IMR-90 (cell line): ENCODE data around the gene PHEX. TPM values are rescaled to one million over a fixed set of nuclear protein-coding genes. Genes with fewer than 3 reads are reported as not detected.

ENCODE experiments used
- ATAC-seq: fragments of 200-7000 bp; cut with Tn5 transposase; 2 replicates; pipeline ENCODE4 v1.9.1; 2020; ENCODE audit warnings: low read depth, mild to moderate bottlenecking, moderate library complexity
- BruUV-seq: library from RNA; stranded (reverse); fragments of 400-500 nt; replicated peaks from 2 replicates; lab custom pipeline; 2021; lab: Mats Ljungman, UMichigan
- CTCF ChIA-PET: fragments of 300-600 bp; formaldehyde crosslinking; extraction: SDS; loops from one replicate; lab custom pipeline; 2021; ENCODE audit warnings: antibody characterized with exemption; lab: Yijun Ruan, JAX
- POLR2A ChIA-PET: fragments of 300-600 bp; sonication (Branson Sonifier 250); formaldehyde crosslinking; loops from one replicate; lab custom pipeline; 2022; ENCODE audit warnings: antibody characterized with exemption; ENCODE audit not compliant: unreplicated experiment; lab: Charles Lee
- DNase-seq: peaks from one replicate; pipeline ENCODE4 v3.0.0; 2013
- H2AFZ ChIP-seq: replicated peaks from 2 replicates; pipeline ENCODE3; 2013; ENCODE audit warnings: low read length, mild to moderate bottlenecking; ENCODE audit not compliant: poor library complexity
- H2AK5ac ChIP-seq: 2 replicates; pipeline ENCODE4 v1.6.1; 2013; ENCODE audit warnings: low read depth, low read length, inconsistent platforms
- H2AK9ac ChIP-seq: replicated peaks from 2 replicates; pipeline ENCODE3; 2013; ENCODE audit warnings: mild to moderate bottlenecking, low read depth, low read length, moderate library complexity; ENCODE audit not compliant: poor library complexity
- H2BK120ac ChIP-seq: 2 replicates; pipeline ENCODE4 v1.6.1; 2013; ENCODE audit warnings: low read depth, low read length, inconsistent platforms
- H2BK15ac ChIP-seq: 3 replicates; pipeline ENCODE4 v1.6.1; 2013; ENCODE audit warnings: low read depth, low read length, inconsistent platforms
- H2BK20ac ChIP-seq: 2 replicates; pipeline ENCODE4 v1.6.1; 2013; ENCODE audit warnings: low read depth, mild to moderate bottlenecking, inconsistent platforms, low read length, moderate library complexity
- H2BK5ac ChIP-seq: 2 replicates; pipeline ENCODE4 v1.6.1; 2013; ENCODE audit warnings: mild to moderate bottlenecking, low read depth, low read length, inconsistent platforms; ENCODE audit not compliant: poor library complexity, severe bottlenecking
- H3K14ac ChIP-seq: replicated peaks from 2 replicates; pipeline ENCODE4 v1.6.1; 2013; ENCODE audit warnings: low read depth, low read length, inconsistent platforms
- H3K18ac ChIP-seq: 2 replicates; pipeline ENCODE4 v1.6.1; 2013; ENCODE audit warnings: low read depth, low read length, control low read depth
- H3K23ac ChIP-seq: 2 replicates; pipeline ENCODE4 v1.6.1; 2013; ENCODE audit warnings: low read depth, low read length, inconsistent platforms
- H3K27ac ChIP-seq: 2 replicates; pipeline ENCODE4 v1.5.1; 2013; ENCODE audit warnings: mild to moderate bottlenecking, control low read depth, low read length; ENCODE audit not compliant: insufficient read depth
- H3K27me3 ChIP-seq: 2 replicates; pipeline ENCODE4 v1.6.1; 2013; ENCODE audit warnings: low read length; ENCODE audit not compliant: control insufficient read depth, insufficient read depth
- H3K36me3 ChIP-seq: 2 replicates; pipeline ENCODE4 v1.6.1; 2013; ENCODE audit warnings: low read length, mixed read lengths; ENCODE audit not compliant: control insufficient read depth, insufficient read depth
- H3K4ac ChIP-seq: 2 replicates; pipeline ENCODE4 v1.6.1; 2013; ENCODE audit warnings: low read depth, low read length, inconsistent platforms
- H3K4me1 ChIP-seq: 2 replicates; pipeline ENCODE4 v1.6.1; 2013; ENCODE audit warnings: low read length, mixed read lengths; ENCODE audit not compliant: control insufficient read depth, insufficient read depth
- H3K4me2 ChIP-seq: 2 replicates; pipeline ENCODE4 v1.6.1; 2013; ENCODE audit warnings: low read depth, mild to moderate bottlenecking, control low read depth, low read length, moderate library complexity
- H3K4me3 ChIP-seq: 2 replicates; pipeline ENCODE4 v1.5.1; 2013; ENCODE audit warnings: low read depth, mild to moderate bottlenecking, control low read depth, low read length, moderate library complexity; ENCODE audit not compliant: insufficient read depth
- H3K56ac ChIP-seq: 2 replicates; pipeline ENCODE4 v1.6.1; 2013; ENCODE audit warnings: low read length, inconsistent platforms; ENCODE audit not compliant: insufficient read depth; ENCODE audit errors: extremely low read depth
- H3K79me1 ChIP-seq, 2 experiments: 2 replicates each; pipeline ENCODE4 v1.6.1; 2013; ENCODE audit warnings: low read length in 2 of 2, inconsistent platforms in 1 of 2, low read depth in 1 of 2
- H3K9ac ChIP-seq: 2 replicates; pipeline ENCODE4 v1.6.1; 2013; ENCODE audit warnings: low read depth, low read length, control low read depth
- H3K9me1 ChIP-seq: 2 replicates; pipeline ENCODE4 v1.6.1; 2013; ENCODE audit warnings: low read length, inconsistent platforms; ENCODE audit not compliant: insufficient read depth
- H3K9me3 ChIP-seq: 2 replicates; pipeline ENCODE4 v1.6.1; 2013; ENCODE audit warnings: low read length; ENCODE audit not compliant: control insufficient read depth, insufficient read depth
- H4K20me1 ChIP-seq: 2 replicates; pipeline ENCODE4 v1.6.1; 2013; ENCODE audit warnings: low read length, inconsistent platforms; ENCODE audit not compliant: insufficient read depth
- H4K5ac ChIP-seq: 2 replicates; pipeline ENCODE4 v1.6.1; 2013; ENCODE audit warnings: mild to moderate bottlenecking, low read depth, low read length, control low read depth
- H4K8ac ChIP-seq, 2 experiments: 2 replicates each; pipeline ENCODE4 v1.6.1; 2013; ENCODE audit warnings: low read depth in 2 of 2, low read length in 2 of 2, control low read depth in 1 of 2, inconsistent platforms in 1 of 2
- H4K91ac ChIP-seq: 2 replicates; pipeline ENCODE4 v1.6.1; 2013; ENCODE audit warnings: low read depth, low read length, inconsistent platforms; ENCODE audit not compliant: insufficient read depth
- BHLHE40 ChIP-seq: fragments of 150-350 bp; IDR thresholded peaks from 2 replicates; pipeline ENCODE4 v1.6.1; 2016; ENCODE audit warnings: mild to moderate bottlenecking, low read depth, low read length
- CEBPB ChIP-seq: IDR thresholded peaks from 2 replicates; pipeline ENCODE4 v1.6.1; 2012; ENCODE audit warnings: low read depth, low read length, improper control_type of control experiment
- CHD1 ChIP-seq: IDR thresholded peaks from 2 replicates; pipeline ENCODE4 v1.6.1; 2012; ENCODE audit warnings: low read depth, low read length, improper control_type of control experiment
- CTCF ChIP-seq: conservative IDR thresholded peaks from 2 replicates; pipeline ENCODE4 v1.5.1; 2012; ENCODE audit warnings: mild to moderate bottlenecking, low read depth, low read length, improper control_type of control experiment
- ELK1 ChIP-seq: fragments of 150-350 bp; IDR thresholded peaks from 2 replicates; pipeline ENCODE4 v1.6.1; 2016; ENCODE audit warnings: low read depth, mild to moderate bottlenecking, low read length, moderate library complexity, borderline replicate concordance
- FOS ChIP-seq: fragments of 150-350 bp; IDR thresholded peaks from 2 replicates; pipeline ENCODE4 v1.6.1; 2016; ENCODE audit warnings: low read depth, low read length
- MAFK ChIP-seq: IDR thresholded peaks from 2 replicates; pipeline ENCODE4 v1.6.1; 2012; ENCODE audit warnings: low read depth, low read length, improper control_type of control experiment
- MAZ ChIP-seq: IDR thresholded peaks from 2 replicates; pipeline ENCODE4 v1.6.1; 2012; ENCODE audit warnings: low read depth, mild to moderate bottlenecking, low read length, improper control_type of control experiment, moderate library complexity, borderline replicate concordance
- MXI1 ChIP-seq: IDR thresholded peaks from 2 replicates; pipeline ENCODE4 v1.6.1; 2012; ENCODE audit warnings: low read depth, mild to moderate bottlenecking, low read length, moderate library complexity, borderline replicate concordance
- NFE2L2 ChIP-seq: fragments of 150-350 bp; IDR thresholded peaks from 2 replicates; pipeline ENCODE4 v1.6.1; 2016; ENCODE audit warnings: low read depth, mild to moderate bottlenecking, low read length
- POLR2A ChIP-seq: IDR thresholded peaks from 2 replicates; pipeline ENCODE4 v1.6.1; 2012; ENCODE audit warnings: mild to moderate bottlenecking, low read depth, low read length
- RAD21 ChIP-seq: IDR thresholded peaks from 2 replicates; pipeline ENCODE4 v1.6.1; 2012; ENCODE audit warnings: low read length, improper control_type of control experiment
- RCOR1 ChIP-seq: IDR thresholded peaks from 2 replicates; pipeline ENCODE4 v1.6.1; 2012; ENCODE audit warnings: mild to moderate bottlenecking, low read length, improper control_type of control experiment; ENCODE audit not compliant: insufficient replicate concordance
- RFX5 ChIP-seq: IDR thresholded peaks from 2 replicates; pipeline ENCODE4 v1.8.0; 2012; ENCODE audit warnings: low read depth, mild to moderate bottlenecking, low read length, moderate library complexity
- SMC3 ChIP-seq: fragments of 150-350 bp; IDR thresholded peaks from 2 replicates; pipeline ENCODE4 v1.6.1; 2016; ENCODE audit warnings: low read depth, mild to moderate bottlenecking, antibody characterized with exemption, low read length, moderate library complexity
- USF2 ChIP-seq: fragments of 150-350 bp; IDR thresholded peaks from 2 replicates; pipeline ENCODE4 v1.6.1; 2017; ENCODE audit warnings: mild to moderate bottlenecking, antibody characterized with exemption, low read length, low read depth
- WGBS, 2 experiments: methylation state at CpG; one replicate each; pipeline versions ENCODE4 v1.1.5 to v1.1.7; 2013; ENCODE audit warnings: missing lambda C conversion rate in 2 of 2; ENCODE audit not compliant: insufficient read length in 1 of 2; ENCODE audit errors: extremely low coverage in 2 of 2; 5-methylcytosine and 5-hydroxymethylcytosine counted together
- dilution Hi-C: fragments of 300-500 bp; cut with HindIII; formaldehyde crosslinking; loops from one replicate; pipeline ENCODE4 v1.14.3; 2018; ENCODE audit warnings: low sequenced_read_pairs; ENCODE audit not compliant: unreplicated experiment
- in situ Hi-C: fragments of 300-500 bp; cut with MboI; formaldehyde crosslinking; loops from 3 replicates; pipeline ENCODE4 v1.14.3; 2019; ENCODE audit warnings: low sequenced_read_pairs, inconsistent platforms, mixed read lengths
- intact Hi-C: fragments of 100-400 bp; cut with micrococcal nuclease; formaldehyde crosslinking; loops from 2 replicates; pipeline ENCODE4 v1.10.0; 2022
- polyA plus RNA-seq, 3 experiments: library from polyadenylated mRNA; depleted of rRNA; stranded (reverse); fragments of >200 nt; gene quantifications; 2 replicates each; pipeline ENCODE4 v1.2.3, GENCODE V29; 2012; ENCODE audit warnings: low replicate concordance in 1 of 3
- total RNA-seq: library from RNA; depleted of rRNA; stranded (reverse); fragments of >200 nt; gene quantifications from 2 replicates; pipeline ENCODE4 v1.2.3, GENCODE V29; 2012

PHEX gene
- total and polyA plus RNA-seq, 2 of the 4 experiments (the other 2 are of a cell fraction): 0.10 to 0.18 TPM

GRCh38 chrX:22150371-22150770, 118.2 kb downstream of the PHEX start:
- WGBS, 2 experiments: no CpG with 5 or more reads among the region's 3 CpGs
- ChIA-PET CTCF (no interaction called here), POLR2A (no interaction called here)

More at GRCh38 chrX:22150371-22150770, 118.2 kb downstream of the PHEX start:
- Histone ChIP-seq H2AFZ (no peak overlapping the region), H3K9me1 (no peaks in the 10 kb centered on the region), H3K14ac (no peak overlapping the region), H4K91ac (no peak overlapping the region), H3K18ac (no peak overlapping the region), H3K27ac (no peak overlapping the region), H4K8ac (no peak overlapping the region), H3K23ac (no peak overlapping the region), H2BK5ac (no peak overlapping the region), H3K27me3 (no peaks in the 10 kb centered on the region), H3K4me2 (no peak overlapping the region), H3K56ac (no peak overlapping the region), H2BK120ac (no peak overlapping the region), H3K9me3 (no peaks in the 10 kb centered on the region), H2BK20ac (no peak overlapping the region), H3K4me1 (no peaks in the 10 kb centered on the region), H3K36me3 (no peaks in the 10 kb centered on the region), H2BK15ac (no peak overlapping the region), H2AK5ac (no peak overlapping the region), H3K79me1 (no peaks in the 10 kb centered on the region), H3K9ac (no peak overlapping the region), H4K5ac (no peak overlapping the region), H3K4ac (no peak overlapping the region), H2AK9ac (no peak overlapping the region), H3K4me3 (no peak overlapping the region), H4K20me1 (no peaks in the 10 kb centered on the region)
- BruUV-seq: no TSS peak
- ATAC-seq: no peak
- TF ChIP-seq CTCF (no peak), FOS (no peak), POLR2A (no peak), NFE2L2 (no peak), MXI1 (no peak), MAFK (no peak), USF2 (no peak), RAD21 (no peak), SMC3 (no peak), CHD1 (no peak), MAZ (no peak), BHLHE40 (no peak), RCOR1 (no peak), ELK1 (no peak), CEBPB (no peak), RFX5 (no peak)
- dilution Hi-C loops (no loop called here), intact Hi-C loops (loop anchor here (10.0 kb wide), 1 partner anchor 1026 kb away; no protein-coding TSS in a partner anchor), in situ Hi-C loops (no loop called here)
- DNase-seq: no peak
